VCaP (cell line): ENCODE data around the gene ZNF692.

Experiments
- H3K27ac ChIP-seq: fragments of 450-650 bp; 2 replicates; pipeline ENCODE4 v1.5.1; 2017
- TF ChIP-seq, protein P1 (sequence below): fragments of 450-650 bp; conservative IDR thresholded peaks from 2 replicates; pipeline ENCODE4 v1.5.1; 2017; ENCODE audit warnings: mild to moderate bottlenecking, moderate library complexity

ZNF692 gene

DNA sequence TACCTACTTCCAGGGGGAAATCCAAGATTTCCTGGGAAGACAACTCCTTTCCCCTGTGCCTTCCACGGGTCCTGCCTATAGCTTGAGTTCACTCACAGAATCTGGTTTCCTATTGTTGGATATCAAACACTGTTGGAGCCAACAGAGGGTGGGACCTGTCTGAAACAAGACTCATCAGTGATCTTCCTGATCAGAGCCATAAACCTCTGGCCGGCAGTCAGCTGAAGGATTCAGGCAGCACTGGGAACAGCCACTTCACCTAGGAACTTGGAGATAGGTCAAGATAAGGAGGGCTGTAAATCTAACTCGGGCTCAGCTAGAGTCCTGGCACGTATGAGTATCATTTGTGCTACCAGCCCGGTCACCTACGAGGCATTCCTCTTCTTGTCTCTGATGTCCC is 56.4 kb downstream of the ZNF692 start:
- TF ChIP-seq, protein P1, sequence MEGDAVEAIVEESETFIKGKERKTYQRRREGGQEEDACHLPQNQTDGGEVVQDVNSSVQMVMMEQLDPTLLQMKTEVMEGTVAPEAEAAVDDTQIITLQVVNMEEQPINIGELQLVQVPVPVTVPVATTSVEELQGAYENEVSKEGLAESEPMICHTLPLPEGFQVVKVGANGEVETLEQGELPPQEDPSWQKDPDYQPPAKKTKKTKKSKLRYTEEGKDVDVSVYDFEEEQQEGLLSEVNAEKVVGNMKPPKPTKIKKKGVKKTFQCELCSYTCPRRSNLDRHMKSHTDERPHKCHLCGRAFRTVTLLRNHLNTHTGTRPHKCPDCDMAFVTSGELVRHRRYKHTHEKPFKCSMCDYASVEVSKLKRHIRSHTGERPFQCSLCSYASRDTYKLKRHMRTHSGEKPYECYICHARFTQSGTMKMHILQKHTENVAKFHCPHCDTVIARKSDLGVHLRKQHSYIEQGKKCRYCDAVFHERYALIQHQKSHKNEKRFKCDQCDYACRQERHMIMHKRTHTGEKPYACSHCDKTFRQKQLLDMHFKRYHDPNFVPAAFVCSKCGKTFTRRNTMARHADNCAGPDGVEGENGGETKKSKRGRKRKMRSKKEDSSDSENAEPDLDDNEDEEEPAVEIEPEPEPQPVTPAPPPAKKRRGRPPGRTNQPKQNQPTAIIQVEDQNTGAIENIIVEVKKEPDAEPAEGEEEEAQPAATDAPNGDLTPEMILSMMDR = no peak

DNA sequence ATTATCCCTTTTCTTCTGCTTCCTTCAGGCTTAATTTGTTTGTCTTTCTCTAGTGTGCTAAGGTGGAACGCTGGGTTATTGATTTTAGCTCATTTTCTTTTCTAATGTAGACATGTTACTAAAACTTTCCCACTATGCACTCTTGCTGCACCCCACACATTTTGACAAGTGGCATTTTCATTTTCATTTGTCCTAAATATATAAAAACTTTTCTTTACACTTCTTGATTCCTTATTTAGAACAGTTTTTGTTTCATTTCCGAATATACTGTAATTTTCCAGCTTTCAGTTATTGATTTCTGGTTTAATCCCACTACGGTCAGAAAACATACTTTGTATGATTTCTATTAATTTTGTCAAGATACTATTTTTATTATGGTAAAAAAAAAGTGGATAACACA is 58.4 kb downstream of the ZNF692 start:
- no peak overlapping the region for H3K27ac ChIP-seq
- TF ChIP-seq, protein P1 = no peak

More for the DNA sequence above, 56.4 kb downstream of the ZNF692 start:
- H3K27ac ChIP-seq = no peak overlapping the region
